Bronchial epithelial cell (primary cell): ENCODE measurements around the gene BMI1. TPM values are rescaled to one million over a fixed set of nuclear protein-coding genes. Genes with fewer than 3 reads are reported as not detected.

Experiments
- DNase-seq: peaks from one replicate; pipeline ENCODE4 v3.0.0-alpha.2; 2010; ENCODE audit warnings: low read depth
- FAIRE-seq: peaks from 2 replicates; lab custom pipeline; 2011; peaks lifted over from hg19 to GRCh38; lab: Jason Lieb, UNC
- H3K27me3 ChIP-seq: 2 replicates; pipeline ENCODE4 v1.5.1; 2011; ENCODE audit warnings: low read length; ENCODE audit not compliant: control insufficient read depth, insufficient read depth
- H3K36me3 ChIP-seq: 2 replicates; pipeline ENCODE4 v1.5.1; 2011; ENCODE audit warnings: low read length; ENCODE audit not compliant: control insufficient read depth, insufficient read depth
- H3K4me3 ChIP-seq: 2 replicates; pipeline ENCODE4 v1.5.1; 2011; ENCODE audit warnings: mild to moderate bottlenecking, low read depth, low read length, control low read depth
- total RNA-seq: library from RNA; depleted of rRNA; stranded (reverse); fragments of >200 nt; gene quantifications from 2 replicates; pipeline ENCODE4 v1.2.1, GENCODE V29; 2014
- TF ChIP-seq, protein P1 (sequence below): IDR thresholded peaks from 2 replicates; pipeline ENCODE4 v1.5.1; 2011; ENCODE audit warnings: mild to moderate bottlenecking, moderate library complexity, low read length, control low read depth, inconsistent platforms; ENCODE audit not compliant: insufficient read depth, severe bottlenecking

BMI1 gene
- total RNA-seq, 1 donor from 2014 or later, result 35.5 TPM

DNA sequence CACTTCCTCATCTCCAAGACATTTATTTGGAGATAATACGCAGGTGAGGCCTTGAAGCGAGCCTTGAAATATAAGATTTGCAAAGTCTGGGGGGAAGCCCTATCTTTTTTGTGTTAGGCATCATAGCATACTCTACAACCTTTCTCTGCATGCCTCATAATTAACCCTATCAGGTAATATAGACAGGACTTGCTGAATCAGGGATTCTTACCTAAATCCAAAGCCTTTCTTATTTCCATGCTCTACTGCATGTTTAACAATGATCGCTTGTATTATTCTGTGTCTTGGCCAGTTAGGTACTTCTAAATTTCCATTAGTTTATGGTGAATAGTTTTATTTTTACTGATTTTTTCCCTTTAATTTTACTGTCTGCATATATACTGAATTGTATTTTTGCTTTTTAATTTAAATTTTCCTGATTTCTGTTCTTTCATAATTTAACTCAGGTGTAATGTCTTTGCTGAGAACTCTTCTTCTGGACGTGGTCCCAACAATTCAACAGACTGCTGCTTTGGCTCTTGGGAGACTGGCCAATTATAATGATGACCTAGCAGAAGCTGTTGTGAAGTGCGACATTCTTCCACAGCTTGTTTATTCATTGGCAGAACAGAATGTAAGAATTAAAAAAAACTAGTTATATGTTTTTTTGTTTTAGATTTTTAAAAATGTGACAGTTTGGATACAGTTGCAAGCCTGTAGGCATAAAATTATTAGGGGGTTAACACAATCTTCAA lies 43.7 kb downstream of the BMI1 start:
- FAIRE-seq (no peak), DNase-seq (no peak)
- no peaks in the 10 kb centered on the region for H3K27me3 ChIP-seq
- H3K4me3 ChIP-seq, result no peak overlapping the region
- TF ChIP-seq, protein P1, sequence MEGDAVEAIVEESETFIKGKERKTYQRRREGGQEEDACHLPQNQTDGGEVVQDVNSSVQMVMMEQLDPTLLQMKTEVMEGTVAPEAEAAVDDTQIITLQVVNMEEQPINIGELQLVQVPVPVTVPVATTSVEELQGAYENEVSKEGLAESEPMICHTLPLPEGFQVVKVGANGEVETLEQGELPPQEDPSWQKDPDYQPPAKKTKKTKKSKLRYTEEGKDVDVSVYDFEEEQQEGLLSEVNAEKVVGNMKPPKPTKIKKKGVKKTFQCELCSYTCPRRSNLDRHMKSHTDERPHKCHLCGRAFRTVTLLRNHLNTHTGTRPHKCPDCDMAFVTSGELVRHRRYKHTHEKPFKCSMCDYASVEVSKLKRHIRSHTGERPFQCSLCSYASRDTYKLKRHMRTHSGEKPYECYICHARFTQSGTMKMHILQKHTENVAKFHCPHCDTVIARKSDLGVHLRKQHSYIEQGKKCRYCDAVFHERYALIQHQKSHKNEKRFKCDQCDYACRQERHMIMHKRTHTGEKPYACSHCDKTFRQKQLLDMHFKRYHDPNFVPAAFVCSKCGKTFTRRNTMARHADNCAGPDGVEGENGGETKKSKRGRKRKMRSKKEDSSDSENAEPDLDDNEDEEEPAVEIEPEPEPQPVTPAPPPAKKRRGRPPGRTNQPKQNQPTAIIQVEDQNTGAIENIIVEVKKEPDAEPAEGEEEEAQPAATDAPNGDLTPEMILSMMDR, result no peak
- no peaks in the 10 kb centered on the region for H3K36me3 ChIP-seq

DNA sequence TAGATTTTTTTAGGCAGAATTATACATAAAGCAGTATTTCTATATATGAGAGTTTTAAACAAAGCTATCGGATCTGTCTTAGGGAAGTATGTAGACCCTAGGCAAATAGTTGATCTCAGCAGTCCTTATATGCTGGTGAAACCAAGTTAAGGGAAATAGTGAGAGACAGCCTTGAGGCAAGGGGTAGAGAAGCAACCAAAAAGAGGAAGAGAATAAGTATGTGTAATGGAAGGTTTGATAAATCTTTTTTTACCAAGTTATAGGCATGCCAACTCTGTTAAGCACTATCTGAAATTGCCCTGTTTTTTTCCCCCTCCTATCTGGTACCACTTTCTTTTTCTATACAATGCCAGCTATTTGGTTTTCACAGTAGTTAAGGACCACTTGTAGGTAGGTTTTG lies 44.3 kb downstream of the BMI1 start:
- H3K36me3 ChIP-seq, result no peaks in the 10 kb centered on the region
- H3K4me3 ChIP-seq, result no peak overlapping the region
- FAIRE-seq (no peak), DNase-seq (no peak)
- TF ChIP-seq, protein P1, result no peak
- H3K27me3 ChIP-seq, result no peaks in the 10 kb centered on the region

DNA sequence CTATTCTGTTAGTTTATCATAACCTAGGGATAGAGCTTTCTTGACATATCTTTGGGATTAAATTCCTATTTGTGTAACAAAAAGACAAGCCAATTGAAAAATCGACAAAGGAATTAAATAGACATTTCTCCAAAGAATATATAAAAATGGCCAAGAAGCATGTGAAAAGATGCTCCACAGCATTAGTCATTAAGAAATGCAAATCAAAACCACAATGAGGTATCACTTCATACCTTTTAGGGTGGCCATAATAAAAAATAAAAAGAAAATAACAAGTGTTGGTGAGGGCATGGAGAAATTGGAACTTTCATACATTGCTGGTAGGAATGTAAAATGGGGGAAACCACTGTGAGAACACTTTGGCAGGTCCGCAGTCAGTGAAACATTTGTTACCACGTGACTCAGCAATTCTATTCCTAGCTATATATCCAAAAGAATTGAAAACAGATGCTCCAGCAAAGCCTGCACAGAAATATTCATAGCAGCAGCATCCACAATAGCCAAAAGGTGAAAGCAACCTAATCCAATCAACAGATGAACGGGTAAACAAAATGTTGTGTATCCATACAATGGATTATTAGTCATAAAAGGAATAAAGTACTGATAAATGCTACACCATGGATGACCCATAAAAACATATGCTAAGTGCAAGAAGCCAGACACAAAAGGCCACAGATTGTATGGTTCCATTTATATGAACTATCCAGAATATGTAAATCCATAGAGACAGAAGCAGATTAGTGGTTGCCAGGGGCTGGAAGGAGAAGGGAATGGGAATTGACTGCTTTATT lies 44.9 kb downstream of the BMI1 start:
- H3K27me3 ChIP-seq, result no peaks in the 10 kb centered on the region
- no peak for FAIRE-seq
- no peaks in the 10 kb centered on the region for H3K36me3 ChIP-seq
- DNase-seq, result no peak
- TF ChIP-seq, protein P1, result no peak
- H3K4me3 ChIP-seq, result no peak overlapping the region

DNA sequence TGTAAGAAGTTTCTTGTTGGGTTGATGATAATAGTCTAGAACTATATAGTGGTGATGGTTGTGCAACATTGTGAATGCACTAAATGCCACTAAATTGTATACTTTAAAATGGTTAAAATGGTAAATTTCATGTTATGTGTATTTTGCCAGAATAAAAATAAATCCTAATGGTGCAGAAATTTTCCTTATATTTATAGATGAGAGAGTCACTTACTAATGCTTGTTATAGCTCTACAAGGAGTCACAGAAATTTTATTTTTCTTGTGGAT lies 45.5 kb downstream of the BMI1 start:
- no peak for DNase-seq
- no peaks in the 10 kb centered on the region for H3K27me3 ChIP-seq
- TF ChIP-seq, protein P1, result no peak
- no peak for FAIRE-seq
- no peaks in the 10 kb centered on the region for H3K36me3 ChIP-seq
- no peak overlapping the region for H3K4me3 ChIP-seq

DNA sequence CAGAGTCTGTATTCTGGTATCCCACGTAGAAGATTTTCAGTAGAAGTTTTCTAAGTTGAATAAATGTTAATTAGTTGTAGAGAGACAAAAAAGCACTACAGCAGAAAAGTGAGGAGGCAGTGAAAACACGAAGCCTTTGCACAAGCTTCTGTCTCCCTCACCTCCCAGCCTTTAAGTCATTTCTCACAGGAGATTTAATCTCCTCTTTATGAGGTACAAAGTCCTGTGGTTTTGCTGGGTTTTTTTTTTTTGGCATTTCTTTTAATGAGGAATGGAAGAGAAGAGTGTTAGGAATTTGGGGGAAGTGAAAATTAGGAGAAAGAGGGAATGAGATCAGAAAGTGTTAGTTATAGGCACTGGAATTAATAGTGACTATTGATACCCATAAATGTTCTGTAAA lies 45.9 kb downstream of the BMI1 start:
- Histone ChIP-seq H3K27me3 (no peaks in the 10 kb centered on the region), H3K36me3 (no peaks in the 10 kb centered on the region), H3K4me3 (no peak overlapping the region)
- DNase-seq (no peak), FAIRE-seq (no peak)
- TF ChIP-seq, protein P1, result no peak
